HCT116 (cell line): ENCODE results near the gene C2orf81. TPM values are rescaled to one million over a fixed set of nuclear protein-coding genes. Genes with fewer than 3 reads are reported as not detected.

Source experiments
- ATAC-seq: fragments of 200-7000 bp; cut with Tn5 transposase; 2 replicates; pipeline ENCODE4 v1.9.1; 2020; ENCODE audit warnings: mild to moderate bottlenecking, moderate library complexity
- BruUV-seq: library from RNA; stranded (reverse); fragments of 400-500 nt; replicated peaks from 2 replicates; lab custom pipeline; 2021; lab: Mats Ljungman, UMichigan
- CTCF ChIA-PET: fragments of 300-600 bp; sonication (Branson Sonifier 250); formaldehyde crosslinking; loops from one replicate; lab custom pipeline; 2021; ENCODE audit warnings: antibody characterized with exemption; lab: Charles Lee
- POLR2A ChIA-PET: fragments of 300-600, 350-600 bp; sonication (Branson Sonifier 250); formaldehyde crosslinking; loops from one replicate; lab custom pipeline; 2021; ENCODE audit warnings: antibody characterized with exemption; lab: Charles Lee
- RAD21 ChIA-PET, 2 experiments: fragments of 300-600 bp; sonication (Branson Sonifier 250); formaldehyde crosslinking; loops; one replicate each; lab custom pipeline; 2023; ENCODE audit warnings: low total read pairs in 2 of 2; ENCODE audit not compliant: uncharacterized antibody in 2 of 2, unreplicated experiment in 2 of 2, low non-redundant PET in 1 of 2; lab: Charles Lee
- DNase-seq: peaks from one replicate; pipeline ENCODE4 v3.0.0-alpha.2; 2010; ENCODE audit warnings: low read depth, low spot score
- H2AFZ ChIP-seq: fragments of 200-600 bp; shearing (Covaris generic), sonication (generic); 2 replicates; pipeline ENCODE4 v1.6.1; 2017; ENCODE audit warnings: low read depth, mixed run types, mixed read lengths, antibody characterized with exemption, low read length; ENCODE audit not compliant: poor library complexity, severe bottlenecking
- H3K27ac ChIP-seq: 2 replicates; pipeline ENCODE4 v1.5.1; 2012; ENCODE audit warnings: low read depth, low read length
- H3K27me3 ChIP-seq: fragments of 200-600 bp; sonication (generic); 2 replicates; pipeline ENCODE4 v1.6.1; 2016; ENCODE audit warnings: mixed run types, low read length, mixed read lengths; ENCODE audit not compliant: insufficient read depth
- H3K36me3 ChIP-seq, 2 experiments: fragments of 200-500 bp in 1 of 2; fragments of 200-600 bp in 1 of 2; sonication (Bioruptor generic) in 1 of 2; sonication (generic) in 1 of 2; 2 replicates each; pipeline versions ENCODE4 v1.5.1 to v1.6.1; 2014 to 2016; ENCODE audit warnings: low read length in 2 of 2, inconsistent platforms in 1 of 2, mixed read lengths in 1 of 2, mixed run types in 1 of 2; ENCODE audit not compliant: insufficient read depth in 2 of 2, control insufficient read depth in 1 of 2
- H3K4me1 ChIP-seq, 2 experiments: fragments of 200-600 bp in 1 of 2; sonication (generic) in 1 of 2; 2 replicates each; pipeline versions ENCODE4 v1.5.1 to v1.6.1; 2012 to 2017; ENCODE audit warnings: low read length in 2 of 2, inconsistent platforms in 1 of 2, mild to moderate bottlenecking in 1 of 2, mixed read lengths in 1 of 2, mixed run types in 1 of 2, moderate library complexity in 1 of 2; ENCODE audit not compliant: insufficient read depth in 2 of 2, control insufficient read depth in 1 of 2
- H3K4me2 ChIP-seq: fragments of 200-600 bp; sonication (generic); 2 replicates; pipeline ENCODE4 v1.6.1; 2017; ENCODE audit warnings: mixed run types, low read length, mixed read lengths
- H3K4me3 ChIP-seq, 2 experiments: fragments of 200-600 bp in 1 of 2; sonication (generic) in 1 of 2; replicated peaks in 1 of 2; 2 replicates each; pipeline ENCODE4 v1.5.1; 2011 to 2016; ENCODE audit warnings: low read length in 2 of 2, control low read depth in 1 of 2, low read depth in 1 of 2, mild to moderate bottlenecking in 1 of 2, mixed read lengths in 1 of 2, mixed run types in 1 of 2
- H3K79me2 ChIP-seq: fragments of 200-600 bp; sonication (generic); 2 replicates; pipeline ENCODE4 v1.6.1; 2017; ENCODE audit warnings: mild to moderate bottlenecking, mixed run types, low read length, moderate library complexity, mixed read lengths; ENCODE audit not compliant: insufficient read depth
- H3K9ac ChIP-seq: fragments of 200-600 bp; sonication (generic); 2 replicates; pipeline ENCODE4 v1.6.1; 2016; ENCODE audit warnings: low read length, mixed read lengths
- H3K9me2 ChIP-seq: fragments of 200-600 bp; sonication (generic), shearing (Covaris generic); 2 replicates; pipeline ENCODE4 v1.6.1; 2017; ENCODE audit warnings: mixed run types, mild to moderate bottlenecking, moderate library complexity; ENCODE audit not compliant: insufficient read depth
- H3K9me3 ChIP-seq, 2 experiments: fragments of 200-500 bp in 1 of 2; fragments of 200-600 bp in 1 of 2; sonication (Bioruptor generic) in 1 of 2; sonication (generic) in 1 of 2; 2 replicates each; pipeline ENCODE4 v1.6.1; 2014 to 2017; ENCODE audit warnings: low read length in 2 of 2, mixed read lengths in 2 of 2, inconsistent platforms in 1 of 2, low read depth in 1 of 2, mild to moderate bottlenecking in 1 of 2, mixed run types in 1 of 2, moderate library complexity in 1 of 2; ENCODE audit not compliant: control insufficient read depth in 1 of 2, insufficient read depth in 1 of 2
- H4K20me1 ChIP-seq: fragments of 200-600 bp; sonication (generic), shearing (Covaris generic); 2 replicates; pipeline ENCODE4 v1.6.1; 2017; ENCODE audit warnings: mixed run types, mild to moderate bottlenecking, moderate library complexity; ENCODE audit not compliant: insufficient read depth
- CBX3 ChIP-seq: IDR thresholded peaks from 2 replicates; pipeline ENCODE4 v1.6.1; 2012; ENCODE audit warnings: low read depth
- ELF1 ChIP-seq: IDR thresholded peaks from 2 replicates; pipeline ENCODE4 v1.6.1; 2012; ENCODE audit warnings: low read depth, borderline replicate concordance
- EZH2 ChIP-seq: fragments of 200-600 bp; sonication (generic); IDR thresholded peaks from 2 replicates; pipeline ENCODE4 v1.6.1; 2017; ENCODE audit warnings: antibody characterized with exemption, mixed run types
- EZH2phosphoT487 ChIP-seq: fragments of 200-600 bp; IDR thresholded peaks from 2 replicates; pipeline ENCODE4 v1.6.1; 2018; ENCODE audit warnings: antibody characterized with exemption, borderline replicate concordance
- JUND ChIP-seq: IDR thresholded peaks from 2 replicates; pipeline ENCODE4 v1.6.1; 2012
- POLR2A ChIP-seq: IDR thresholded peaks from 2 replicates; pipeline ENCODE4 v1.7.0; 2011; ENCODE audit warnings: borderline replicate concordance; ENCODE audit not compliant: insufficient read depth, insufficient read length; ENCODE audit errors: extremely low read depth
- POLR2AphosphoS5 ChIP-seq: IDR thresholded peaks from 2 replicates; pipeline ENCODE4 v1.6.1; 2011; ENCODE audit warnings: mild to moderate bottlenecking, low read depth, low read length, moderate library complexity
- SIN3A ChIP-seq: IDR thresholded peaks from 2 replicates; pipeline ENCODE4 v1.6.1; 2012; ENCODE audit warnings: low read depth
- TCF7L2 ChIP-seq: IDR thresholded peaks from 2 replicates; pipeline ENCODE4 v1.7.0; 2011; ENCODE audit warnings: borderline replicate concordance, inconsistent platforms; ENCODE audit not compliant: insufficient read depth, insufficient read length; ENCODE audit errors: extremely low read depth
- ZFX ChIP-seq: fragments of 450-650 bp; IDR thresholded peaks from 2 replicates; pipeline ENCODE4 v1.6.1; 2017
- ZNF274 ChIP-seq: fragments of 200-500 bp; sonication (Bioruptor generic); IDR thresholded peaks from 2 replicates; pipeline ENCODE4 v1.6.1; 2014; ENCODE audit warnings: mild to moderate bottlenecking, low read depth, low read length, inconsistent platforms
- intact Hi-C: fragments of 100-400 bp; cut with micrococcal nuclease; formaldehyde crosslinking; loops from 2 replicates; pipeline ENCODE4 v1.10.0; 2022
- total RNA-seq: library from RNA; stranded (reverse); gene quantifications from one replicate; pipeline ENCODE4 v1.2.1, GENCODE V29; 2021; ENCODE audit not compliant: unreplicated experiment
- TF ChIP-seq, protein P1 (sequence below), 3 experiments: fragments of 200-600 bp in 1 of 3; sonication (generic) in 1 of 3; IDR thresholded peaks in 2 of 3; conservative IDR thresholded peaks in 1 of 3; 2 replicates each; pipeline ENCODE4 v1.5.1; 2012 to 2017; ENCODE audit warnings: low read depth in 2 of 3, low read length in 2 of 3, antibody characterized with exemption in 1 of 3, borderline replicate concordance in 1 of 3, control low read depth in 1 of 3, mild to moderate bottlenecking in 1 of 3, mixed read lengths in 1 of 3, mixed run types in 1 of 3, moderate library complexity in 1 of 3; ENCODE audit not compliant: insufficient read depth in 1 of 3
- TF ChIP-seq, protein P2 (sequence below): IDR thresholded peaks from 2 replicates; pipeline ENCODE4 v1.6.1; 2011; ENCODE audit warnings: mild to moderate bottlenecking, low read length, moderate library complexity; ENCODE audit not compliant: insufficient replicate concordance; ENCODE audit errors: extremely low read depth
- TF ChIP-seq, protein P3 (sequence below): IDR thresholded peaks from 2 replicates; pipeline ENCODE4 v1.6.1; 2012
- TF ChIP-seq, protein P4 (sequence below): IDR thresholded peaks from 2 replicates; pipeline ENCODE4 v1.6.1; 2012

The C2orf81 gene
- total RNA-seq, 1 experiment from 2014 or later = 6.5 TPM

DNA sequence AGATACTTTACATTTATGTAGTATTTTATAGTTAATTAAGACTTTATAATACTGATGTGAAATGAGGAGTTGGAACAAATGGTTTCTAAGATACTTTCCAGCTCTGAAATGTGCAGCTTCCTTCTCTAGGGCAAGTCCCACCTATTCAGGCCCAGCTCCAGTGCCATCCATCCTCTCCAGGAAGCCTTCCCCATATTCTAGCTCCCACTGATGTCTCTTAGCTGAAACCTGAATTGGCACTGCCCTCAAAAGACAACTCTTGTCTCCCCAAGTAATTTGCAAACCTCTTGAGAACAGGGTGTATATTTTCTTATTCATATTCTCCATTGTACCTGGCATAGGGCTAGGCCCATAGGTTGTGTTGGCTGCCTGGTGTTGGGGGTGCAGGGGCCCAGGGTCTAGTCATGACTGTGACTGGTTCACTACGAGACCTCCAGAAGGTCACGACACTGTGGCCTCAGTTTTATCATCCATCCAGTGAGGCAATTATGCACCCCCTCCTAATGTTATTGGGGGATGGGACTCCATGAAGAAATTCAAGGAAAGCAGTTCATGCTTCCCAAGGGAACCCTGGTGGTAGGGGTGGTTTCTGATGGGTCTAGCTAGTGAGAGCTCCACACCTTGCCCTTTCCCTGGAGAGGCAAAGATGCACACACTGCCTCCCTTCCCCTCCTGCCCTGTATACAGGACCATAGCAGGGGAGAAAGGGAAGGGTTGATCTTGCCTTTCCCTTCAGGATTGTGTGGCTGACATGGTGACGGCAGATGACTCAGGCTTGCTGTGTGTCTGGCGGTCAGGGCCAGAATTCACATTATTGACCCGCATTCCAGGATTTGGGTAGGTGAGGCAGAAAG, 2.9 kb upstream of the C2orf81 start (continued):
- TF ChIP-seq CBX3 (no peak), ELF1 (no peak), TCF7L2 (no peak), ZNF274 (no peak), EZH2phosphoT487 (no peak)
- TF ChIP-seq, protein P1, sequence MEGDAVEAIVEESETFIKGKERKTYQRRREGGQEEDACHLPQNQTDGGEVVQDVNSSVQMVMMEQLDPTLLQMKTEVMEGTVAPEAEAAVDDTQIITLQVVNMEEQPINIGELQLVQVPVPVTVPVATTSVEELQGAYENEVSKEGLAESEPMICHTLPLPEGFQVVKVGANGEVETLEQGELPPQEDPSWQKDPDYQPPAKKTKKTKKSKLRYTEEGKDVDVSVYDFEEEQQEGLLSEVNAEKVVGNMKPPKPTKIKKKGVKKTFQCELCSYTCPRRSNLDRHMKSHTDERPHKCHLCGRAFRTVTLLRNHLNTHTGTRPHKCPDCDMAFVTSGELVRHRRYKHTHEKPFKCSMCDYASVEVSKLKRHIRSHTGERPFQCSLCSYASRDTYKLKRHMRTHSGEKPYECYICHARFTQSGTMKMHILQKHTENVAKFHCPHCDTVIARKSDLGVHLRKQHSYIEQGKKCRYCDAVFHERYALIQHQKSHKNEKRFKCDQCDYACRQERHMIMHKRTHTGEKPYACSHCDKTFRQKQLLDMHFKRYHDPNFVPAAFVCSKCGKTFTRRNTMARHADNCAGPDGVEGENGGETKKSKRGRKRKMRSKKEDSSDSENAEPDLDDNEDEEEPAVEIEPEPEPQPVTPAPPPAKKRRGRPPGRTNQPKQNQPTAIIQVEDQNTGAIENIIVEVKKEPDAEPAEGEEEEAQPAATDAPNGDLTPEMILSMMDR (IDR thresholded peaks at IDR 0.05 in 2 of 3, conservative IDR thresholded peaks at IDR 0.05 in 1 of 3; ENCODE audit: borderline replicate concordance in 1 of 3, insufficient read depth in 1 of 3, low read depth in 2 of 3, low read length in 2 of 3) = no peak

DNA sequence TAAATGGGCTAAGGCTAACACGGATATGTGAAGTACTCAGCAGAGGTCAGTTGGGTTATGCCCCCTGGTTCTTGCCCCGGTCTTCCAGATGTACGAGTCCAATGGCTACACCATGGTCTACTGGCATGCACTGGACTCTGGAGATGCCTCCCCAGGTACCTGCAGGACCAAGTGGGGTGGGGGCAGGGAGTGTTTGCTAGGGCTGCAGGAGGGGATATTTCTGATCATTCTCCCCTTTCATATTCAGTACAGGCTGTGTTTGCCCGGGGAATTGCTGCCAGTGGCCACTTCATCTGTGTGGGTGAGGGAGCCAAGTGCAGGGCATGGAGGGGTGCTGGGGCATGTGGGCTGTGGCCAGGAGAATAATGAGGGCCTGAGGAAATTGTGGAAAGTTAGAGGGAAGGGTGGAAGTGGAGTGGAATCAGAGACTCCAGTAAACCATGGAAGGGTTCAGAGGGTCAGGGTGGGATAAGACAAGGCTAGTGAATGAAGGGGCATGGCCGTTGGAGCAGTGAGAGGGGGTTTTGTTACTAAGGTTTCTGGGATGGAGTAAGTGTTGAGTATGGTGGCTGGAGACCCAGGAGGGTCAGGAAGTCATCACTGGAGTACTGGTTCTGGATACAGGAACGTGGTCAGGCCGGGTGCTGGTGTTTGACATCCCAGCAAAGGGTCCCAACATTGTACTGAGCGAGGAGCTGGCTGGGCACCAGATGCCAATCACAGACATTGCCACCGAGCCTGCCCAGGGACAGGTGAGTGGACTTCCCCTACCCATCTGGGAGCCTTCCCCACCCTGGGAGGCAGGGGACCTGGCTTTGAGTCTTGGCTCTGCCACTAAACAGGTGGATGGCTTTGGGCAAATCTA, 2.0 kb upstream of the C2orf81 start:
- no peak overlapping the region for H3K27ac ChIP-seq
- no peak overlapping the region for H3K4me2 ChIP-seq
- ChIA-PET CTCF (no interaction called here), RAD21 (no interaction called here), POLR2A (no interaction called here)
- no peak overlapping the region for H3K9ac ChIP-seq
- H3K9me2 ChIP-seq = no peaks in the 10 kb centered on the region
- no peak overlapping the region for H3K4me3 ChIP-seq
- H3K36me3 ChIP-seq = peaks cover 16 to 26% of the 10 kb centered on the region in 2 experiments
- H3K4me1 ChIP-seq = peaks cover 0 to 36% of the 10 kb centered on the region in 2 experiments; a peak in 3 of 4 replicates
- ATAC-seq (no peak), DNase-seq (no peak)
- no peaks in the 10 kb centered on the region for H3K27me3 ChIP-seq
- H3K79me2 ChIP-seq = no peaks in the 10 kb centered on the region
- no TSS peak for BruUV-seq
- H2AFZ ChIP-seq = no peak overlapping the region
- no peaks in the 10 kb centered on the region for H3K9me3 ChIP-seq
- no peaks in the 10 kb centered on the region for H4K20me1 ChIP-seq
- intact Hi-C loops = loop anchor here (1.0 kb wide), 1 partner anchor 17 kb away; no protein-coding TSS in a partner anchor
- TF ChIP-seq SIN3A = no peak
- TF ChIP-seq, protein P2, sequence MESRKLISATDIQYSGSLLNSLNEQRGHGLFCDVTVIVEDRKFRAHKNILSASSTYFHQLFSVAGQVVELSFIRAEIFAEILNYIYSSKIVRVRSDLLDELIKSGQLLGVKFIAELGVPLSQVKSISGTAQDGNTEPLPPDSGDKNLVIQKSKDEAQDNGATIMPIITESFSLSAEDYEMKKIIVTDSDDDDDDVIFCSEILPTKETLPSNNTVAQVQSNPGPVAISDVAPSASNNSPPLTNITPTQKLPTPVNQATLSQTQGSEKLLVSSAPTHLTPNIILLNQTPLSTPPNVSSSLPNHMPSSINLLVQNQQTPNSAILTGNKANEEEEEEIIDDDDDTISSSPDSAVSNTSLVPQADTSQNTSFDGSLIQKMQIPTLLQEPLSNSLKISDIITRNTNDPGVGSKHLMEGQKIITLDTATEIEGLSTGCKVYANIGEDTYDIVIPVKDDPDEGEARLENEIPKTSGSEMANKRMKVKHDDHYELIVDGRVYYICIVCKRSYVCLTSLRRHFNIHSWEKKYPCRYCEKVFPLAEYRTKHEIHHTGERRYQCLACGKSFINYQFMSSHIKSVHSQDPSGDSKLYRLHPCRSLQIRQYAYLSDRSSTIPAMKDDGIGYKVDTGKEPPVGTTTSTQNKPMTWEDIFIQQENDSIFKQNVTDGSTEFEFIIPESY = no peak
- no peak for TF ChIP-seq ZFX
- TF ChIP-seq, protein P3, sequence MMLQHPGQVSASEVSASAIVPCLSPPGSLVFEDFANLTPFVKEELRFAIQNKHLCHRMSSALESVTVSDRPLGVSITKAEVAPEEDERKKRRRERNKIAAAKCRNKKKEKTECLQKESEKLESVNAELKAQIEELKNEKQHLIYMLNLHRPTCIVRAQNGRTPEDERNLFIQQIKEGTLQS = no peak
- TF ChIP-seq, protein P1 (IDR thresholded peaks at IDR 0.05 in 2 of 3, conservative IDR thresholded peaks at IDR 0.05 in 1 of 3; ENCODE audit: borderline replicate concordance in 1 of 3, insufficient read depth in 1 of 3, low read depth in 2 of 3, low read length in 2 of 3) = no peak
- TF ChIP-seq CBX3 = no peak
- TF ChIP-seq, protein P4, sequence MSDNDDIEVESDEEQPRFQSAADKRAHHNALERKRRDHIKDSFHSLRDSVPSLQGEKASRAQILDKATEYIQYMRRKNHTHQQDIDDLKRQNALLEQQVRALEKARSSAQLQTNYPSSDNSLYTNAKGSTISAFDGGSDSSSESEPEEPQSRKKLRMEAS = no peak
- no peak for TF ChIP-seq ZNF274
- TF ChIP-seq EZH2 = no peak
- TF ChIP-seq POLR2AphosphoS5 = no peak
- TF ChIP-seq POLR2A = no peak
- no peak for TF ChIP-seq JUND
